GM19455 (cell line): ENCODE data around the gene PTPRJ.
"Not testable (repeated sequence)": the region's sequence is repeated elsewhere in the genome, so short reads cannot be mapped to it uniquely, and the experiment has no call there.

Experiments
- ATAC-seq: cut with Tn5 transposase; IDR thresholded peaks from one replicate; pipeline ENCODE4 v1.9.1; 2021; ENCODE audit not compliant: unreplicated experiment

The PTPRJ gene

GRCh38 chr11:47980088-47980906, at the start of gene PTPRJ:
Gene PTPRJ, plus strand, starts transcription at chr11:47980559. Its CDS starts 354 bp downstream, at chr11:47980913.
- ATAC-seq, result peak; percentile 38

GRCh38 chr11:47932544-47932943, 47.8 kb upstream of the PTPRJ start:
- ATAC-seq, result no peak

- ATAC-seq, result not testable (repeated sequence)
Measured at GRCh38 chr11:47933797-47934196, 46.6 kb upstream of the PTPRJ start.

- ATAC-seq, result no peak
Measured at GRCh38 chr11:47938791-47939560, 41.4 kb upstream of the PTPRJ start.

- no peak for ATAC-seq
Measured at GRCh38 chr11:47940904-47941649, 39.3 kb upstream of the PTPRJ start.

GRCh38 chr11:47941907-47942558, 38.3 kb upstream of the PTPRJ start:
- ATAC-seq, result no peak

GRCh38 chr11:47943721-47944586, 36.4 kb upstream of the PTPRJ start:
- no peak for ATAC-seq

GRCh38 chr11:47944632-47945031, 35.7 kb upstream of the PTPRJ start:
- ATAC-seq, result no peak

GRCh38 chr11:47946682-47947559, 33.4 kb upstream of the PTPRJ start:
- ATAC-seq, result no peak

- ATAC-seq, result no peak
Measured at GRCh38 chr11:47948137-47948536, 32.2 kb upstream of the PTPRJ start.

GRCh38 chr11:47949001-47949675, 31.2 kb upstream of the PTPRJ start:
- ATAC-seq, result not testable (repeated sequence)

GRCh38 chr11:47950396-47950795, 30.0 kb upstream of the PTPRJ start:
- ATAC-seq, result no peak

GRCh38 chr11:47951504-47951903, 28.9 kb upstream of the PTPRJ start:
- ATAC-seq, result not testable (repeated sequence)

- no peak for ATAC-seq
Measured at GRCh38 chr11:47955061-47955755, 25.2 kb upstream of the PTPRJ start.

- ATAC-seq, result no peak
Measured at GRCh38 chr11:47960015-47960414, 20.3 kb upstream of the PTPRJ start.

GRCh38 chr11:47961383-47961782, 19.0 kb upstream of the PTPRJ start:
- ATAC-seq, result no peak

GRCh38 chr11:47964546-47964945, 15.8 kb upstream of the PTPRJ start:
- no peak for ATAC-seq
